HepG2 (cell line): ENCODE data around the gene AP1M2. TPM values are rescaled to one million over a fixed set of nuclear protein-coding genes. Genes with fewer than 3 reads are reported as not detected.

Experiments
- ATAC-seq: fragments of 200-7000 bp; cut with Tn5 transposase; 3 replicates; pipeline ENCODE4 v1.9.1; 2020; ENCODE audit warnings: mild to moderate bottlenecking, moderate library complexity
- BruUV-seq: library from RNA; stranded (reverse); fragments of 400-500 nt; replicated peaks from 2 replicates; lab custom pipeline; 2021; lab: Mats Ljungman, UMichigan
- CTCF ChIA-PET: fragments of 300-600 bp; formaldehyde crosslinking; extraction: SDS; loops from one replicate; lab custom pipeline; 2021; ENCODE audit warnings: low total read pairs, inconsistent platforms, low intra/inter-chr PET ratio; lab: Yijun Ruan, JAX
- POLR2A ChIA-PET: fragments of 350-600 bp; sonication (Branson Sonifier 250); formaldehyde crosslinking; loops from one replicate; lab custom pipeline; 2020; ENCODE audit warnings: antibody characterized with exemption, inconsistent platforms; lab: Yijun Ruan, JAX
- DNase-seq: peaks from one replicate; pipeline ENCODE4 v3.0.0-alpha.2; 2015; ENCODE audit warnings: low spot score
- FAIRE-seq: peaks from 3 replicates; lab custom pipeline; 2011; peaks lifted over from hg19 to GRCh38; lab: Jason Lieb, UNC
- H2AFZ ChIP-seq: one replicate; pipeline ENCODE4 v1.6.1; 2011; ENCODE audit warnings: low read length, inconsistent platforms
- H3K27ac ChIP-seq: fragments of 300-600 bp; 3 replicates; pipeline ENCODE4 v1.8.0; 2011; ENCODE audit warnings: mixed run types, mild to moderate bottlenecking, mixed read lengths, low read length, inconsistent platforms; ENCODE audit not compliant: insufficient read depth; ENCODE audit errors: extremely low read length
- H3K27me3 ChIP-seq, 2 experiments: fragments of 200-600 bp in 1 of 2; 2 replicates in 1 of 2; 3 replicates in 1 of 2; pipeline versions ENCODE4 v1.6.0 to v1.8.0; 2011; ENCODE audit warnings: low read length in 2 of 2, mild to moderate bottlenecking in 2 of 2, moderate library complexity in 2 of 2, inconsistent platforms in 1 of 2; ENCODE audit not compliant: insufficient read depth in 2 of 2, control insufficient read depth in 1 of 2
- H3K36me3 ChIP-seq, 2 experiments: fragments of 200-600 bp in 1 of 2; replicated peaks in 1 of 2; 2 replicates in 1 of 2; 3 replicates in 1 of 2; pipeline versions ENCODE4 v1.5.1 to v1.8.0; 2011; ENCODE audit warnings: low read length in 2 of 2, inconsistent platforms in 1 of 2; ENCODE audit not compliant: insufficient read depth in 2 of 2, control insufficient read depth in 1 of 2
- H3K4me1 ChIP-seq: 2 replicates; pipeline ENCODE4 v1.5.1; 2012; ENCODE audit warnings: low read length, inconsistent platforms; ENCODE audit not compliant: insufficient read depth
- H3K4me2 ChIP-seq: 2 replicates; pipeline ENCODE4 v1.6.0; 2011; ENCODE audit warnings: low read depth, low read length, inconsistent platforms
- H3K4me3 ChIP-seq, 3 experiments: fragments of 200-600 bp in 1 of 3; sonication (generic), shearing (Covaris generic) in 1 of 3; replicated peaks in 1 of 3; 2 replicates each; pipeline ENCODE4 v1.5.1; 2011 to 2016; ENCODE audit warnings: low read length in 3 of 3, inconsistent platforms in 2 of 3, low read depth in 2 of 3, mild to moderate bottlenecking in 2 of 3, control low read depth in 1 of 3, mixed read lengths in 1 of 3; ENCODE audit not compliant: insufficient read depth in 1 of 3
- H3K79me2 ChIP-seq: one replicate; pipeline ENCODE4 v1.6.1; 2011; ENCODE audit warnings: low read length, inconsistent platforms; ENCODE audit not compliant: insufficient read depth
- H3K9ac ChIP-seq: 2 replicates; pipeline ENCODE4 v1.6.0; 2011; ENCODE audit warnings: mild to moderate bottlenecking, low read depth, low read length, inconsistent platforms; ENCODE audit not compliant: insufficient read depth
- H3K9me3 ChIP-seq: 2 replicates; pipeline ENCODE4 v1.5.1; 2012; ENCODE audit warnings: mild to moderate bottlenecking, low read length
- H4K20me1 ChIP-seq: 2 replicates; pipeline ENCODE4 v1.6.0; 2011; ENCODE audit warnings: inconsistent platforms, mild to moderate bottlenecking, low read length, moderate library complexity; ENCODE audit not compliant: insufficient read depth
- KAT2B ChIP-seq: fragments of 150-350 bp; IDR thresholded peaks from 2 replicates; pipeline ENCODE4 v1.6.1; 2014; ENCODE audit warnings: low read depth, low read length, borderline replicate concordance
- PAXIP1 ChIP-seq: sonication (generic); formaldehyde crosslinking; conservative IDR thresholded peaks from 2 replicates; pipeline ENCODE4 v1.4.0; 2020; ENCODE audit warnings: mild to moderate bottlenecking, missing genetic modification reagents, moderate library complexity
- ZNF468 ChIP-seq: sonication (generic); formaldehyde crosslinking; IDR thresholded peaks from 2 replicates; pipeline ENCODE4 v1.8.0; 2022; ENCODE audit warnings: mild to moderate bottlenecking, moderate library complexity, missing genetic modification reagents
- ZNF670 ChIP-seq: sonication (generic); formaldehyde crosslinking; IDR thresholded peaks from 2 replicates; pipeline ENCODE4 v1.8.0; 2022; ENCODE audit warnings: mild to moderate bottlenecking, missing genetic modification reagents, borderline replicate concordance
- ZNF775 ChIP-seq: sonication (generic); formaldehyde crosslinking; IDR thresholded peaks from 2 replicates; pipeline ENCODE4 v1.4.0; 2020; ENCODE audit warnings: missing genetic modification reagents, mild to moderate bottlenecking, moderate library complexity, borderline replicate concordance
- whole genome bisulfite sequencing: methylation state at CpG from one replicate; pipeline ENCODE4 v1.1.6; 2017; ENCODE audit warnings: low lambda C conversion rate; 5-methylcytosine and 5-hydroxymethylcytosine counted together
- in situ Hi-C: cut with HindIII; loops from 2 replicates; pipeline ENCODE4 v1.10.0; 2017; ENCODE audit warnings: low pct_unique_long_range_greater_than_20kb; ENCODE audit not compliant: extremely low pct_ligation_motif_present
- intact Hi-C: fragments of 100-400 bp; cut with micrococcal nuclease; formaldehyde crosslinking; loops from one replicate; pipeline ENCODE4 v1.10.0; 2022; ENCODE audit not compliant: unreplicated experiment
- polyA plus RNA-seq, 8 experiments: library from polyadenylated mRNA; depleted of rRNA in 3 of 8; stranded (reverse) in 7 of 8; unstranded in 1 of 8; fragments of >200 nt; fragmentation: Illumina TruSeq in 4 of 8; extraction: Trizol in 4 of 8; gene quantifications; 2 replicates each; pipeline versions ENCODE4 v1.2.1 to v1.2.3, GENCODE V29; 2011 to 2016; ENCODE audit warnings: low read depth in 4 of 8, missing spikeins in 1 of 8, mixed read lengths in 1 of 8; ENCODE audit not compliant: insufficient read depth in 1 of 8
- total RNA-seq, 5 experiments: library from RNA; depleted of rRNA; stranded (reverse); fragments of >200 nt; fragmentation: Illumina TruSeq; extraction: Trizol; gene quantifications; 2 replicates each; pipeline ENCODE4 v1.2.3, GENCODE V29; 2016; ENCODE audit warnings: low read depth in 1 of 5

AP1M2 gene
- total and polyA plus RNA-seq, 2 of the 13 experiments (the other 11 are each of a cell fraction or from before 2014, with no cell fraction given) = 6.3 to 76.8 TPM

- TF ChIP-seq PAXIP1 (CRISPR knock-in tag) (no peak), ZNF468 (CRISPR knock-in tag) (no peak)
- TF ChIP-seq, all 625 proteins: peak for 0
These were observed 24.8 kb upstream of the AP1M2 start (continued) for GRCh38 chr19:10611907-10612306.

- in situ Hi-C loops = no loop called here
- Histone ChIP-seq H2AFZ (no peak overlapping the region), H3K27ac (no peak overlapping the region), H3K4me2 (peak overlapping the region; percentile 84), H3K36me3 (no peaks in the 10 kb centered on the region), H4K20me1 (no peaks in the 10 kb centered on the region), H3K4me3 (no peak overlapping the region; a peak in 1 of 6 replicates), H3K9me3 (no peaks in the 10 kb centered on the region), H3K27me3 (peaks cover 2 to 13% of the 10 kb centered on the region in 2 experiments; a peak in 4 of 5 replicates), H3K4me1 (peaks cover 28% of the 10 kb centered on the region), H3K79me2 (no peaks in the 10 kb centered on the region), H3K9ac (no peak overlapping the region; the same call in 1 of the 2 replicates)
- DNase-seq (no peak), FAIRE-seq (no peak), ATAC-seq (peak; percentile 41)
- intact Hi-C loops = no loop called here
- TF ChIP-seq KAT2B (no peak), ZNF775 (CRISPR knock-in tag) (no peak), ZNF670 (CRISPR knock-in tag) (no peak)
- WGBS = 25% methylated on average over 6 of the region's 9 CpGs
- ChIA-PET CTCF (no interaction called here), POLR2A (interaction anchor here (0.9 kb wide), 1 partner anchor 37 kb away, joined by 3 read pairs; no protein-coding TSS in a partner anchor)
- no TSS peak for BruUV-seq
These were observed 17.4 kb upstream of the AP1M2 start for GRCh38 chr19:10604460-10604980.
